Endothelial cell (in vitro differentiated cells): ENCODE data around the gene RAD51B. TPM values are rescaled to one million over a fixed set of nuclear protein-coding genes. Genes with fewer than 3 reads are reported as not detected.

Experiments used
- DNase-seq: peaks from one replicate; pipeline ENCODE4 v3.0.0; 2021; ENCODE audit warnings: low spot score
- H3K27ac Mint-ChIP-seq: one replicate; pipeline ENCODE4 v1.8.0; 2021; ENCODE audit warnings: mixed read lengths, inconsistent platforms; ENCODE audit not compliant: unreplicated experiment
- H3K27me3 Mint-ChIP-seq: one replicate; pipeline ENCODE4 v1.8.0; 2021; ENCODE audit warnings: mild to moderate bottlenecking, moderate library complexity, mixed read lengths, inconsistent platforms; ENCODE audit not compliant: unreplicated experiment
- H3K36me3 Mint-ChIP-seq: one replicate; pipeline ENCODE4 v1.8.0; 2021; ENCODE audit warnings: mild to moderate bottlenecking, low read depth, mixed read lengths, inconsistent platforms; ENCODE audit not compliant: unreplicated experiment
- H3K4me1 Mint-ChIP-seq: one replicate; pipeline ENCODE4 v1.8.0; 2021; ENCODE audit warnings: mild to moderate bottlenecking, mixed read lengths, inconsistent platforms; ENCODE audit not compliant: unreplicated experiment
- H3K4me3 Mint-ChIP-seq: one replicate; pipeline ENCODE4 v1.8.0; 2021; ENCODE audit warnings: mild to moderate bottlenecking, mixed read lengths, inconsistent platforms; ENCODE audit not compliant: unreplicated experiment
- H3K9me3 Mint-ChIP-seq: one replicate; pipeline ENCODE4 v1.8.0; 2021; ENCODE audit warnings: mixed read lengths, inconsistent platforms; ENCODE audit not compliant: unreplicated experiment
- CTCF ChIP-seq: fragments of 200-600 bp; sonication (generic); IDR thresholded peaks from one replicate; pipeline ENCODE4 v1.5.0; 2021; ENCODE audit warnings: antibody characterized with exemption; ENCODE audit not compliant: unreplicated experiment
- total RNA-seq: library from RNA; stranded (reverse); fragmentation: NEBNext Ultra II Directional; extraction: Animal tissue kit (Norgen Biotek cat#: 25700); gene quantifications from one replicate; pipeline ENCODE4 v1.2.1, GENCODE V29; 2021; ENCODE audit not compliant: unreplicated experiment

RAD51B gene
- total RNA-seq, 1 donor from 2014 or later: 23.5 TPM

GRCh38 chr14:67892466-67893100 lies 73.0 kb downstream of the RAD51B start:
- DNase-seq: no peak
- H3K27me3 Mint-ChIP-seq: no peaks in the 10 kb centered on the region
- no peak for TF ChIP-seq CTCF
- no peaks in the 10 kb centered on the region for H3K9me3 Mint-ChIP-seq
- H3K36me3 Mint-ChIP-seq: no peaks in the 10 kb centered on the region
- H3K27ac Mint-ChIP-seq: no peak overlapping the region
- no peak overlapping the region for H3K4me3 Mint-ChIP-seq
- no peaks in the 10 kb centered on the region for H3K4me1 Mint-ChIP-seq

GRCh38 chr14:67900231-67900630 lies 80.7 kb downstream of the RAD51B start:
- Mint-ChIP-seq H3K4me1 (no peaks in the 10 kb centered on the region), H3K27me3 (no peaks in the 10 kb centered on the region), H3K36me3 (peaks cover 4% of the 10 kb centered on the region), H3K4me3 (no peak overlapping the region), H3K27ac (no peak overlapping the region), H3K9me3 (no peaks in the 10 kb centered on the region)
- DNase-seq: no peak
- TF ChIP-seq CTCF: no peak

- H3K4me1 Mint-ChIP-seq: no peaks in the 10 kb centered on the region
- H3K9me3 Mint-ChIP-seq: no peaks in the 10 kb centered on the region
- H3K36me3 Mint-ChIP-seq: no peaks in the 10 kb centered on the region
These were observed 88.6 kb downstream of the RAD51B start for GRCh38 chr14:67908052-67908754.

GRCh38 chr14:67911562-67911961 lies 92.0 kb downstream of the RAD51B start:
- no peaks in the 10 kb centered on the region for H3K9me3 Mint-ChIP-seq
- H3K36me3 Mint-ChIP-seq: no peaks in the 10 kb centered on the region
- no peak overlapping the region for H3K27ac Mint-ChIP-seq
- no peaks in the 10 kb centered on the region for H3K4me1 Mint-ChIP-seq
- TF ChIP-seq CTCF: no peak
- no peak for DNase-seq
- no peak overlapping the region for H3K4me3 Mint-ChIP-seq
- no peaks in the 10 kb centered on the region for H3K27me3 Mint-ChIP-seq

More at GRCh38 chr14:67908052-67908754, 88.6 kb downstream of the RAD51B start:
- DNase-seq: no peak
- TF ChIP-seq CTCF: no peak
- Mint-ChIP-seq H3K27ac (no peak overlapping the region), H3K4me3 (no peak overlapping the region), H3K27me3 (no peaks in the 10 kb centered on the region)

- Mint-ChIP-seq H3K4me1 (no peaks in the 10 kb centered on the region), H3K27me3 (no peaks in the 10 kb centered on the region), H3K27ac (no peak overlapping the region), H3K36me3 (no peaks in the 10 kb centered on the region), H3K4me3 (no peak overlapping the region), H3K9me3 (no peaks in the 10 kb centered on the region)
- DNase-seq: no peak
- TF ChIP-seq CTCF: no peak
These were observed 96.9 kb downstream of the RAD51B start for GRCh38 chr14:67916430-67916829.
